GM12892 (cell line): ENCODE results near the gene SLC18A2.

ENCODE experiments used
- POLR2A ChIP-seq: IDR thresholded peaks from 2 replicates; pipeline ENCODE4 v1.6.1; 2011; ENCODE audit warnings: low read depth, low read length, control low read depth
- POLR2AphosphoS5 ChIP-seq: IDR thresholded peaks from 2 replicates; pipeline ENCODE4 v1.6.1; 2011; ENCODE audit warnings: low read depth, low read length, control low read depth

GRCh38 chr10:117268907-117269306 is 28.0 kb downstream of the SLC18A2 start:
- no peak for TF ChIP-seq POLR2AphosphoS5
- TF ChIP-seq POLR2A = no peak
